ENCODE results near the gene REXO4.

DNA sequence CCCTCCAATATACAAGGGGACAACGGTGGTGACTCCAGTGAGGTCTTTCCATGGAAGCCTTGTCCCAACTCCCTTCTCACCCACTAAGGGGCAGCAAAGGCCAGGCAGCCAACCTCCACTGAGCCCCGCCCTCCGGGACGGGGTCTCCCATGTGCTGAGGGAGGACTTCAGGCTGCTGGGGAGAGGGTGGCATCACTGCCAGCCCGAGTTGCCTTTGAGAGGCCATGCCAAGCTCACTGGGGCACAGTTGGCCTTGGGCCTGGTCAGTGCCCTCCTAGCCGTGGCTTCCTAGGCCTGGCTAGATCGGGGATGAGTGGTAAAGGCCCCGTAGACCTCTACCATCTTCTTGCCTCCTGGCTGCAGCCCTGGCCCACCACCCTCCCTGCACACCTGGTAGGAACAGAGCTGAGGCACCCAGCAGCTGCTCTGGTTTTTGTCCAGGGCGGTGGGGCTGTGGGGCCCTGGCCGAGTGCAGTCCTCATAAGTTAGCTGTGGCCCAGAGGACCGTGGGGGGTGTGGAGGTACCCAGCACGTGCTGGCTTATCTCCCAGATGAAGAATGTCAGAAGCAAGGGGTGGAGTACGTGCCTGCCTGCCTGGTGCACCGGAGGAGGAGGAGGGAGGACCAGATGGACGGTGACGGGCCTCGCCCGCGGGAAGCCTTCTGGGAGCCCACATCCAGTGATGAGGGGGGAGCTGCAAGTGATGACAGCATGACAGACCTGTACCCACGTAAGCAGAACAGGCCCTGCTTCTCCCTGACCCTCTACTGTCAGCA lies 58.2 kb downstream of the REXO4 start:
- no peak for TF ChIP-seq POLR2A (IDR thresholded peaks at IDR 0.05)
- TF ChIP-seq, protein P1, sequence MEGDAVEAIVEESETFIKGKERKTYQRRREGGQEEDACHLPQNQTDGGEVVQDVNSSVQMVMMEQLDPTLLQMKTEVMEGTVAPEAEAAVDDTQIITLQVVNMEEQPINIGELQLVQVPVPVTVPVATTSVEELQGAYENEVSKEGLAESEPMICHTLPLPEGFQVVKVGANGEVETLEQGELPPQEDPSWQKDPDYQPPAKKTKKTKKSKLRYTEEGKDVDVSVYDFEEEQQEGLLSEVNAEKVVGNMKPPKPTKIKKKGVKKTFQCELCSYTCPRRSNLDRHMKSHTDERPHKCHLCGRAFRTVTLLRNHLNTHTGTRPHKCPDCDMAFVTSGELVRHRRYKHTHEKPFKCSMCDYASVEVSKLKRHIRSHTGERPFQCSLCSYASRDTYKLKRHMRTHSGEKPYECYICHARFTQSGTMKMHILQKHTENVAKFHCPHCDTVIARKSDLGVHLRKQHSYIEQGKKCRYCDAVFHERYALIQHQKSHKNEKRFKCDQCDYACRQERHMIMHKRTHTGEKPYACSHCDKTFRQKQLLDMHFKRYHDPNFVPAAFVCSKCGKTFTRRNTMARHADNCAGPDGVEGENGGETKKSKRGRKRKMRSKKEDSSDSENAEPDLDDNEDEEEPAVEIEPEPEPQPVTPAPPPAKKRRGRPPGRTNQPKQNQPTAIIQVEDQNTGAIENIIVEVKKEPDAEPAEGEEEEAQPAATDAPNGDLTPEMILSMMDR (IDR thresholded peaks at IDR 0.05), result no peak
- TF ChIP-seq POLR2AphosphoS5 (IDR thresholded peaks at IDR 0.05), result no peak

Measured in suprapubic skin (tissue), 4 donors.